HepG2 (cell line): ENCODE data around the gene CES2. TPM values are rescaled to one million over a fixed set of nuclear protein-coding genes. Genes with fewer than 3 reads are reported as not detected.

Experiments used
- DNMT1 ChIP-seq: sonication (generic); formaldehyde crosslinking; IDR thresholded peaks from 2 replicates; pipeline ENCODE4 v1.5.1; 2020; ENCODE audit warnings: mild to moderate bottlenecking, missing genetic modification reagents
- ISX ChIP-seq: sonication (generic); formaldehyde crosslinking; conservative IDR thresholded peaks from 2 replicates; pipeline ENCODE4 v1.5.0; 2020; ENCODE audit warnings: missing genetic modification reagents
- MYC ChIP-seq: sonication (generic); formaldehyde crosslinking; IDR thresholded peaks from 2 replicates; pipeline ENCODE4 v1.9.0; 2021; ENCODE audit warnings: missing genetic modification reagents, borderline replicate concordance
- NRL ChIP-seq: sonication (generic); formaldehyde crosslinking; IDR thresholded peaks from 2 replicates; pipeline ENCODE4 v1.5.0; 2020; ENCODE audit warnings: missing genetic modification reagents, mild to moderate bottlenecking, moderate library complexity, borderline replicate concordance
- POLR2AphosphoS2 ChIP-seq: IDR thresholded peaks from 2 replicates; pipeline ENCODE4 v1.6.1; 2011; ENCODE audit warnings: low read depth, low read length, improper control_type of control experiment
- ZFY ChIP-seq: sonication (generic); formaldehyde crosslinking; IDR thresholded peaks from 2 replicates; pipeline ENCODE4 v1.4.0; 2020; ENCODE audit warnings: missing genetic modification reagents
- ZMYM4 ChIP-seq: sonication (generic); formaldehyde crosslinking; IDR thresholded peaks from 2 replicates; pipeline ENCODE4 v1.8.1; 2023; ENCODE audit warnings: mild to moderate bottlenecking, missing genetic modification reagents
- ZNF235 ChIP-seq: sonication (generic); formaldehyde crosslinking; IDR thresholded peaks from 2 replicates; pipeline ENCODE4 v1.8.1; 2023; ENCODE audit warnings: mild to moderate bottlenecking, missing genetic modification reagents, borderline replicate concordance
- ZNF292 ChIP-seq: sonication (generic); formaldehyde crosslinking; IDR thresholded peaks from 2 replicates; pipeline ENCODE4 v1.8.1; 2022; ENCODE audit warnings: mild to moderate bottlenecking, low read depth, missing genetic modification reagents, borderline replicate concordance
- ZNF34 ChIP-seq: sonication (generic); formaldehyde crosslinking; IDR thresholded peaks from 2 replicates; pipeline ENCODE4 v1.4.0; 2020; ENCODE audit warnings: mild to moderate bottlenecking, missing genetic modification reagents, borderline replicate concordance
- polyA plus RNA-seq, 8 experiments: library from polyadenylated mRNA; depleted of rRNA in 3 of 8; stranded (reverse) in 7 of 8; unstranded in 1 of 8; fragments of >200 nt; fragmentation: Illumina TruSeq in 4 of 8; extraction: Trizol in 4 of 8; gene quantifications; 2 replicates each; pipeline versions ENCODE4 v1.2.1 to v1.2.3, GENCODE V29; 2011 to 2016; ENCODE audit warnings: low read depth in 4 of 8, missing spikeins in 1 of 8, mixed read lengths in 1 of 8; ENCODE audit not compliant: insufficient read depth in 1 of 8
- total RNA-seq, 5 experiments: library from RNA; depleted of rRNA; stranded (reverse); fragments of >200 nt; fragmentation: Illumina TruSeq; extraction: Trizol; gene quantifications; 2 replicates each; pipeline ENCODE4 v1.2.3, GENCODE V29; 2016; ENCODE audit warnings: low read depth in 1 of 5
- TF ChIP-seq, protein P1 (sequence below): sonication (generic); formaldehyde crosslinking; IDR thresholded peaks from 2 replicates; pipeline ENCODE4 v1.4.0; 2020; ENCODE audit warnings: missing genetic modification reagents, borderline replicate concordance
- TF ChIP-seq, protein P2 (sequence below): sonication (generic); formaldehyde crosslinking; IDR thresholded peaks from 2 replicates; pipeline ENCODE4 v1.4.0; 2020; ENCODE audit warnings: missing genetic modification reagents
- TF ChIP-seq, protein P3 (sequence below): sonication (generic); formaldehyde crosslinking; conservative IDR thresholded peaks from 2 replicates; pipeline ENCODE4 v1.4.0; 2020; ENCODE audit warnings: mild to moderate bottlenecking, missing genetic modification reagents, moderate library complexity
- TF ChIP-seq, protein P4 (sequence below): sonication (generic); formaldehyde crosslinking; IDR thresholded peaks from 2 replicates; pipeline ENCODE4 v1.5.0; 2020; ENCODE audit warnings: missing genetic modification reagents
- TF ChIP-seq, protein P5 (sequence below): sonication (generic); formaldehyde crosslinking; conservative IDR thresholded peaks from 2 replicates; pipeline ENCODE4 v1.4.0; 2020; ENCODE audit warnings: missing genetic modification reagents

CES2 gene
- total and polyA plus RNA-seq, 2 of the 13 experiments (the other 11 are each of a cell fraction or from before 2014, with no cell fraction given) = 50.6 to 63.8 TPM

DNA sequence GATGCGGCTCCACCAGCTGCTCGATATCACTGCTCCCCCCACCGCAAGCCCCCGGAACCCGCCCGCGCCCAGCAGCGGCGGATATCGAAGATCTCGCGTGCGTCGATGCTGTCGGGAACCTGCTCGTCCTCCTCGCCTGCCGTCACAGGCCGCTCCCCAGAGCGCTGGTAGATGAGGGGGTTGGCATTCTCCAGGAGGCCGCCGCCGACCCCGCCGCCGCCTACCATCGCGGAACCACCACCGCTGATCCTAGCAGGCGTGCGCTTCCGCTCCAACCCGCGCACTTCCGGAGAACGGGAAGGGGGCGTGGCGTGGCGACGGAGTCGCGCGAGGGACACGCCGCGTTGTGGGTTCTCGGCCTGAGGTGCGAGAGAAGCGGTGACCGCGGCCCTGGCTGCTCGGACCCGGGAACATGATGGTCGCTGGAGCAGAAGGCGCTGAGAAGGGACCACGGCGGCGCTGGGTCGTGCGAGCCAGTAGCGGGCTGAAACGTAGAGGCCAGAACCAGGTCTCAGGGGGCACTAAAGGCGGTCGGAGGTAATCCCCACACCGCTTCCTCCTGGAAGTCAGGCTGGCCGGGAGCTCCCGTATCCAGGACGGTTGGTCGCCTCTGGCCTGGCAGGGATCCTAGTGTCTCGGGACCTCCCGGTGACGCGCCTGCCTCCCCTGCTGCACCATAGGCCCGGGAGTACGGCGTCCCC lies 1.0 kb upstream of the CES2 start, which contains the start of gene CIAO2B (continued):
- TF ChIP-seq, protein P1, sequence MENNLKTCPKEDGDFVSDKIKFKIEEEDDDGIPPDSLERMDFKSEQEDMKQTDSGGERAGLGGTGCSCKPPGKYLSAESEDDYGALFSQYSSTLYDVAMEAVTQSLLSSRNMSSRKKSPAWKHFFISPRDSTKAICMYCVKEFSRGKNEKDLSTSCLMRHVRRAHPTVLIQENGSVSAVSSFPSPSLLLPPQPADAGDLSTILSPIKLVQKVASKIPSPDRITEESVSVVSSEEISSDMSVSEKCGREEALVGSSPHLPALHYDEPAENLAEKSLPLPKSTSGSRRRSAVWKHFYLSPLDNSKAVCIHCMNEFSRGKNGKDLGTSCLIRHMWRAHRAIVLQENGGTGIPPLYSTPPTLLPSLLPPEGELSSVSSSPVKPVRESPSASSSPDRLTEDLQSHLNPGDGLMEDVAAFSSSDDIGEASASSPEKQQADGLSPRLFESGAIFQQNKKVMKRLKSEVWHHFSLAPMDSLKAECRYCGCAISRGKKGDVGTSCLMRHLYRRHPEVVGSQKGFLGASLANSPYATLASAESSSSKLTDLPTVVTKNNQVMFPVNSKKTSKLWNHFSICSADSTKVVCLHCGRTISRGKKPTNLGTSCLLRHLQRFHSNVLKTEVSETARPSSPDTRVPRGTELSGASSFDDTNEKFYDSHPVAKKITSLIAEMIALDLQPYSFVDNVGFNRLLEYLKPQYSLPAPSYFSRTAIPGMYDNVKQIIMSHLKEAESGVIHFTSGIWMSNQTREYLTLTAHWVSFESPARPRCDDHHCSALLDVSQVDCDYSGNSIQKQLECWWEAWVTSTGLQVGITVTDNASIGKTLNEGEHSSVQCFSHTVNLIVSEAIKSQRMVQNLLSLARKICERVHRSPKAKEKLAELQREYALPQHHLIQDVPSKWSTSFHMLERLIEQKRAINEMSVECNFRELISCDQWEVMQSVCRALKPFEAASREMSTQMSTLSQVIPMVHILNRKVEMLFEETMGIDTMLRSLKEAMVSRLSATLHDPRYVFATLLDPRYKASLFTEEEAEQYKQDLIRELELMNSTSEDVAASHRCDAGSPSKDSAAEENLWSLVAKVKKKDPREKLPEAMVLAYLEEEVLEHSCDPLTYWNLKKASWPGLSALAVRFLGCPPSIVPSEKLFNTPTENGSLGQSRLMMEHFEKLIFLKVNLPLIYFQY (CRISPR knock-in tag) = peak; percentile 82
- TF ChIP-seq ZMYM4 (CRISPR knock-in tag) (peak; percentile 90; the same call in 1 of the 2 replicates), NRL (CRISPR knock-in tag) (peak; percentile 94), ISX (CRISPR knock-in tag) (0 out of 2 replicates have a peak, but pooled peaks have one; percentile 47), ZFY (CRISPR knock-in tag) (peak; percentile 99), ZNF235 (CRISPR knock-in tag) (peak; percentile 92; the same call in 1 of the 2 replicates), DNMT1 (CRISPR knock-in tag) (peak; percentile 80; the same call in 1 of the 2 replicates), ZNF34 (CRISPR knock-in tag) (no peak; the same call in 1 of the 2 replicates), ZNF292 (peak; percentile 55; the same call in 1 of the 2 replicates), MYC (peak; percentile 96), POLR2AphosphoS2 (no peak)
- TF ChIP-seq, protein P2, sequence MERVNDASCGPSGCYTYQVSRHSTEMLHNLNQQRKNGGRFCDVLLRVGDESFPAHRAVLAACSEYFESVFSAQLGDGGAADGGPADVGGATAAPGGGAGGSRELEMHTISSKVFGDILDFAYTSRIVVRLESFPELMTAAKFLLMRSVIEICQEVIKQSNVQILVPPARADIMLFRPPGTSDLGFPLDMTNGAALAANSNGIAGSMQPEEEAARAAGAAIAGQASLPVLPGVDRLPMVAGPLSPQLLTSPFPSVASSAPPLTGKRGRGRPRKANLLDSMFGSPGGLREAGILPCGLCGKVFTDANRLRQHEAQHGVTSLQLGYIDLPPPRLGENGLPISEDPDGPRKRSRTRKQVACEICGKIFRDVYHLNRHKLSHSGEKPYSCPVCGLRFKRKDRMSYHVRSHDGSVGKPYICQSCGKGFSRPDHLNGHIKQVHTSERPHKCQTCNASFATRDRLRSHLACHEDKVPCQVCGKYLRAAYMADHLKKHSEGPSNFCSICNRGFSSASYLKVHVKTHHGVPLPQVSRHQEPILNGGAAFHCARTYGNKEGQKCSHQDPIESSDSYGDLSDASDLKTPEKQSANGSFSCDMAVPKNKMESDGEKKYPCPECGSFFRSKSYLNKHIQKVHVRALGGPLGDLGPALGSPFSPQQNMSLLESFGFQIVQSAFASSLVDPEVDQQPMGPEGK (CRISPR knock-in tag) = peak; percentile 57; the same call in 1 of the 2 replicates
- TF ChIP-seq, protein P3, sequence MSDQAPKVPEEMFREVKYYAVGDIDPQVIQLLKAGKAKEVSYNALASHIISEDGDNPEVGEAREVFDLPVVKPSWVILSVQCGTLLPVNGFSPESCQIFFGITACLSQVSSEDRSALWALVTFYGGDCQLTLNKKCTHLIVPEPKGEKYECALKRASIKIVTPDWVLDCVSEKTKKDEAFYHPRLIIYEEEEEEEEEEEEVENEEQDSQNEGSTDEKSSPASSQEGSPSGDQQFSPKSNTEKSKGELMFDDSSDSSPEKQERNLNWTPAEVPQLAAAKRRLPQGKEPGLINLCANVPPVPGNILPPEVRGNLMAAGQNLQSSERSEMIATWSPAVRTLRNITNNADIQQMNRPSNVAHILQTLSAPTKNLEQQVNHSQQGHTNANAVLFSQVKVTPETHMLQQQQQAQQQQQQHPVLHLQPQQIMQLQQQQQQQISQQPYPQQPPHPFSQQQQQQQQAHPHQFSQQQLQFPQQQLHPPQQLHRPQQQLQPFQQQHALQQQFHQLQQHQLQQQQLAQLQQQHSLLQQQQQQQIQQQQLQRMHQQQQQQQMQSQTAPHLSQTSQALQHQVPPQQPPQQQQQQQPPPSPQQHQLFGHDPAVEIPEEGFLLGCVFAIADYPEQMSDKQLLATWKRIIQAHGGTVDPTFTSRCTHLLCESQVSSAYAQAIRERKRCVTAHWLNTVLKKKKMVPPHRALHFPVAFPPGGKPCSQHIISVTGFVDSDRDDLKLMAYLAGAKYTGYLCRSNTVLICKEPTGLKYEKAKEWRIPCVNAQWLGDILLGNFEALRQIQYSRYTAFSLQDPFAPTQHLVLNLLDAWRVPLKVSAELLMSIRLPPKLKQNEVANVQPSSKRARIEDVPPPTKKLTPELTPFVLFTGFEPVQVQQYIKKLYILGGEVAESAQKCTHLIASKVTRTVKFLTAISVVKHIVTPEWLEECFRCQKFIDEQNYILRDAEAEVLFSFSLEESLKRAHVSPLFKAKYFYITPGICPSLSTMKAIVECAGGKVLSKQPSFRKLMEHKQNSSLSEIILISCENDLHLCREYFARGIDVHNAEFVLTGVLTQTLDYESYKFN (CRISPR knock-in tag) = peak; percentile 54
- TF ChIP-seq, protein P4, sequence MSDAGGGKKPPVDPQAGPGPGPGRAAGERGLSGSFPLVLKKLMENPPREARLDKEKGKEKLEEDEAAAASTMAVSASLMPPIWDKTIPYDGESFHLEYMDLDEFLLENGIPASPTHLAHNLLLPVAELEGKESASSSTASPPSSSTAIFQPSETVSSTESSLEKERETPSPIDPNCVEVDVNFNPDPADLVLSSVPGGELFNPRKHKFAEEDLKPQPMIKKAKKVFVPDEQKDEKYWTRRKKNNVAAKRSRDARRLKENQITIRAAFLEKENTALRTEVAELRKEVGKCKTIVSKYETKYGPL (CRISPR knock-in tag) = peak; percentile 75; the same call in 1 of the 2 replicates
- TF ChIP-seq, protein P5, sequence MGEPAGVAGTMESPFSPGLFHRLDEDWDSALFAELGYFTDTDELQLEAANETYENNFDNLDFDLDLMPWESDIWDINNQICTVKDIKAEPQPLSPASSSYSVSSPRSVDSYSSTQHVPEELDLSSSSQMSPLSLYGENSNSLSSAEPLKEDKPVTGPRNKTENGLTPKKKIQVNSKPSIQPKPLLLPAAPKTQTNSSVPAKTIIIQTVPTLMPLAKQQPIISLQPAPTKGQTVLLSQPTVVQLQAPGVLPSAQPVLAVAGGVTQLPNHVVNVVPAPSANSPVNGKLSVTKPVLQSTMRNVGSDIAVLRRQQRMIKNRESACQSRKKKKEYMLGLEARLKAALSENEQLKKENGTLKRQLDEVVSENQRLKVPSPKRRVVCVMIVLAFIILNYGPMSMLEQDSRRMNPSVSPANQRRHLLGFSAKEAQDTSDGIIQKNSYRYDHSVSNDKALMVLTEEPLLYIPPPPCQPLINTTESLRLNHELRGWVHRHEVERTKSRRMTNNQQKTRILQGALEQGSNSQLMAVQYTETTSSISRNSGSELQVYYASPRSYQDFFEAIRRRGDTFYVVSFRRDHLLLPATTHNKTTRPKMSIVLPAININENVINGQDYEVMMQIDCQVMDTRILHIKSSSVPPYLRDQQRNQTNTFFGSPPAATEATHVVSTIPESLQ = no peak
